Measurements from ENCODE around the gene HYOU1. TPM values are rescaled to one million over a fixed set of nuclear protein-coding genes. Genes with fewer than 3 reads are reported as not detected.

The HYOU1 gene
- total and polyA plus RNA-seq, 10 donors, result 12.3 to 131 (median 72.0) TPM

GRCh38 chr11:119089319-119089718 lies 32.3 kb upstream of the HYOU1 start:
- no peaks in the 10 kb centered on the region for H3K27me3 ChIP-seq (replicated peaks in 1 of 7)
- no peak for DNase-seq
- 91 to 100% (median 96%) methylated on average over 1 of the region's 1 CpG for WGBS, 5 donors
- no peak overlapping the region for H3K4me3 ChIP-seq
- TF ChIP-seq, protein P1, sequence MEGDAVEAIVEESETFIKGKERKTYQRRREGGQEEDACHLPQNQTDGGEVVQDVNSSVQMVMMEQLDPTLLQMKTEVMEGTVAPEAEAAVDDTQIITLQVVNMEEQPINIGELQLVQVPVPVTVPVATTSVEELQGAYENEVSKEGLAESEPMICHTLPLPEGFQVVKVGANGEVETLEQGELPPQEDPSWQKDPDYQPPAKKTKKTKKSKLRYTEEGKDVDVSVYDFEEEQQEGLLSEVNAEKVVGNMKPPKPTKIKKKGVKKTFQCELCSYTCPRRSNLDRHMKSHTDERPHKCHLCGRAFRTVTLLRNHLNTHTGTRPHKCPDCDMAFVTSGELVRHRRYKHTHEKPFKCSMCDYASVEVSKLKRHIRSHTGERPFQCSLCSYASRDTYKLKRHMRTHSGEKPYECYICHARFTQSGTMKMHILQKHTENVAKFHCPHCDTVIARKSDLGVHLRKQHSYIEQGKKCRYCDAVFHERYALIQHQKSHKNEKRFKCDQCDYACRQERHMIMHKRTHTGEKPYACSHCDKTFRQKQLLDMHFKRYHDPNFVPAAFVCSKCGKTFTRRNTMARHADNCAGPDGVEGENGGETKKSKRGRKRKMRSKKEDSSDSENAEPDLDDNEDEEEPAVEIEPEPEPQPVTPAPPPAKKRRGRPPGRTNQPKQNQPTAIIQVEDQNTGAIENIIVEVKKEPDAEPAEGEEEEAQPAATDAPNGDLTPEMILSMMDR (IDR thresholded peaks at IDR 0.05 in 8 of 11, conservative IDR thresholded peaks at IDR 0.05 in 3 of 11), result no peak
- no peak for TF ChIP-seq POLR2A (IDR thresholded peaks at IDR 0.05)
- no peak for TF ChIP-seq POLR2AphosphoS5 (IDR thresholded peaks at IDR 0.05)
- H3K36me3 ChIP-seq, result peaks cover 0 to 19% (median 0%) of the 10 kb centered on the region in 6 donors
- intact Hi-C loops (cut with DNase I; ENCODE audit: low total_unique reads), result no loop called here
- peaks cover 10 to 80% (median 43%) of the 10 kb centered on the region in 6 donors for H3K4me1 ChIP-seq
- no peak overlapping the region for H3K27ac ChIP-seq
- H3K9me3 ChIP-seq, result no peaks in the 10 kb centered on the region

GRCh38 chr11:119088406-119088805 lies 31.4 kb upstream of the HYOU1 start:
- intact Hi-C loops (cut with DNase I; ENCODE audit: low total_unique reads), result no loop called here
- WGBS, 5 donors, result 92 to 97% (median 95%) methylated on average over 9 of the region's 9 CpGs
- no peak for DNase-seq

DNA sequence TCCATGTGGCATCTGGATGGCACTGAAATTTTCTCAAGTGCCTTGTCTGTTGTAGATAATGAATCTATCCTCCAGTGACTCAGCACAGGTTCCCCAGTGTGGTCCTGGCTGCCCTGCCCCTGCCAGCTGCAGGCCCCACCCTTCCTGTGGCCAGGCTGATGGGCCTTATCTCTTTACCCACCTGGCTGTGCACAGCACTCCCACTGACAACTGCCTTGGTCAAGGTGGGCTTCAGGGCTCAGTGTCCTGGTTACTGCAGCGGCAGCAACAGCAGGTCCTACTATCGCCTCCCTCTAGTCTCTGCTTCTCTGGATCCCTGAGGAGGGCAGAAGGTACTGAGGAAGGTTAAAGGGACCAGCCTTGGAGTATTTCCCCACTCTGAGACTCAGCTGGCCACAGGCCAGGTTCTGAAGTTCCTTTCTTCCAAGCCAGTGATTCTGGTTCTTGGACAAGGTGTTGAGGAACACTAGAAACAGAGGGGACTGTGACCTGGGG lies 30.8 kb upstream of the HYOU1 start:
- H3K36me3 ChIP-seq, result peaks cover 0 to 15% (median 0%) of the 10 kb centered on the region in 6 donors
- intact Hi-C loops (cut with DNase I; ENCODE audit: low total_unique reads), result no loop called here
- H3K9me3 ChIP-seq, result no peaks in the 10 kb centered on the region
- H3K4me3 ChIP-seq, result no peak overlapping the region
- 69 to 85% (median 71%) methylated on average over 2 of the region's 2 CpGs for WGBS, 5 donors
- peaks cover 0 to 73% (median 32%) of the 10 kb centered on the region in 6 donors for H3K4me1 ChIP-seq
- TF ChIP-seq POLR2AphosphoS5 (IDR thresholded peaks at IDR 0.05), result peak in 1 of 3 donors; percentile 20
- TF ChIP-seq POLR2A (IDR thresholded peaks at IDR 0.05), result no peak
- H3K27me3 ChIP-seq (replicated peaks in 1 of 7), result no peaks in the 10 kb centered on the region
- no peak for DNase-seq
- H3K27ac ChIP-seq, result no peak overlapping the region

More at GRCh38 chr11:119088406-119088805, 31.4 kb upstream of the HYOU1 start:
- no peaks in the 10 kb centered on the region for H3K9me3 ChIP-seq
- peaks cover 0 to 18% (median 0%) of the 10 kb centered on the region in 6 donors for H3K36me3 ChIP-seq
- no peak for TF ChIP-seq POLR2AphosphoS5 (IDR thresholded peaks at IDR 0.05)
- TF ChIP-seq POLR2A (IDR thresholded peaks at IDR 0.05), result no peak
- TF ChIP-seq, protein P1 (IDR thresholded peaks at IDR 0.05 in 8 of 11, conservative IDR thresholded peaks at IDR 0.05 in 3 of 11), result no peak
- H3K4me3 ChIP-seq, result no peak overlapping the region
- peaks cover 4 to 79% (median 38%) of the 10 kb centered on the region in 6 donors for H3K4me1 ChIP-seq
- no peak overlapping the region for H3K27ac ChIP-seq
- no peaks in the 10 kb centered on the region for H3K27me3 ChIP-seq (replicated peaks in 1 of 7)

GRCh38 chr11:119087123-119087522 lies 30.1 kb upstream of the HYOU1 start:
- peaks cover 0 to 15% (median 6%) of the 10 kb centered on the region in 6 donors for H3K36me3 ChIP-seq
- no peaks in the 10 kb centered on the region for H3K9me3 ChIP-seq
- peaks cover 0 to 66% (median 25%) of the 10 kb centered on the region in 6 donors for H3K4me1 ChIP-seq
- H3K27ac ChIP-seq, result no peak overlapping the region
- WGBS, 5 donors, result 83 to 93% (median 86%) methylated on average over 6 of the region's 6 CpGs
- no peaks in the 10 kb centered on the region for H3K27me3 ChIP-seq (replicated peaks in 1 of 7)
- intact Hi-C loops (cut with DNase I; ENCODE audit: low total_unique reads), result no loop called here
- no peak for TF ChIP-seq POLR2A (IDR thresholded peaks at IDR 0.05)
- DNase-seq, result no peak
- no peak overlapping the region for H3K4me3 ChIP-seq

DNA sequence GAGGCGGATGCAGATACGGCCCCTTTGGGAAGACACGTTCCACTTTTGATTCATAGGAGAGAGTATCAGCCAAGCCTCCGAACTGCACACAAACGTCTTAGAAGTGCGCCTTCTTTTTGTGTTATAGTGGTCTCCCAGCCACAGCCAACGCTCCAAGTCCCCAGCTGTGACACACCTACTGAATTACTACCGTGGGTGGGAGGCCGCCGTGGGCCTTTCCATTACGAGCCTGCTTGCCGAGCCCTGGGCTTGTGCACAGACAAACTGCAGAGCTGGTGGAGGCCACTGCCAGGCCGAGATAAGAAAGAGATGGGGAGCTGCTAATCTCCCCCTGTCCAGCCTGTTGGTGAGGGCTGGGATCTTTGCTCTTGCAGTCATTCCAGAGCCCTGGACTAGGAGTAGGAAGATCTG lies 28.4 kb upstream of the HYOU1 start:
- 2 to 11% (median 3%) methylated on average over 9 to 13 of the region's 13 CpGs for WGBS, 5 donors
- Histone ChIP-seq H3K4me1 (peaks cover 0 to 49% (median 21%) of the 10 kb centered on the region in 6 donors), H3K9me3 (no peaks in the 10 kb centered on the region), H3K27me3 (replicated peaks in 1 of 7) (no peaks in the 10 kb centered on the region), H3K4me3 (peak overlapping the region; percentile 51 to 97 (median 80)), H3K27ac (peak overlapping the region; percentile 68 to 96 (median 88)), H3K36me3 (peaks cover 0 to 27% (median 22%) of the 10 kb centered on the region in 6 donors)
- DNase-seq, result no peak
- TF ChIP-seq POLR2AphosphoS5 (IDR thresholded peaks at IDR 0.05) (no peak), POLR2A (IDR thresholded peaks at IDR 0.05) (no peak)
- TF ChIP-seq, protein P1 (IDR thresholded peaks at IDR 0.05 in 8 of 11, conservative IDR thresholded peaks at IDR 0.05 in 3 of 11), result no peak
- intact Hi-C loops (cut with DNase I; ENCODE audit: low total_unique reads), result no loop called here
